22Rv1 (cell line): ENCODE data around the gene ACAP3.

Experiments used
- ZFX ChIP-seq: fragments of 450-650 bp; IDR thresholded peaks from 2 replicates; pipeline ENCODE4 v1.6.1; 2017; ENCODE audit warnings: antibody characterized with exemption, borderline replicate concordance
- TF ChIP-seq, protein P1 (sequence below): fragments of 450-650 bp; IDR thresholded peaks from 2 replicates; pipeline ENCODE4 v1.5.1; 2017; ENCODE audit warnings: mild to moderate bottlenecking

DNA sequence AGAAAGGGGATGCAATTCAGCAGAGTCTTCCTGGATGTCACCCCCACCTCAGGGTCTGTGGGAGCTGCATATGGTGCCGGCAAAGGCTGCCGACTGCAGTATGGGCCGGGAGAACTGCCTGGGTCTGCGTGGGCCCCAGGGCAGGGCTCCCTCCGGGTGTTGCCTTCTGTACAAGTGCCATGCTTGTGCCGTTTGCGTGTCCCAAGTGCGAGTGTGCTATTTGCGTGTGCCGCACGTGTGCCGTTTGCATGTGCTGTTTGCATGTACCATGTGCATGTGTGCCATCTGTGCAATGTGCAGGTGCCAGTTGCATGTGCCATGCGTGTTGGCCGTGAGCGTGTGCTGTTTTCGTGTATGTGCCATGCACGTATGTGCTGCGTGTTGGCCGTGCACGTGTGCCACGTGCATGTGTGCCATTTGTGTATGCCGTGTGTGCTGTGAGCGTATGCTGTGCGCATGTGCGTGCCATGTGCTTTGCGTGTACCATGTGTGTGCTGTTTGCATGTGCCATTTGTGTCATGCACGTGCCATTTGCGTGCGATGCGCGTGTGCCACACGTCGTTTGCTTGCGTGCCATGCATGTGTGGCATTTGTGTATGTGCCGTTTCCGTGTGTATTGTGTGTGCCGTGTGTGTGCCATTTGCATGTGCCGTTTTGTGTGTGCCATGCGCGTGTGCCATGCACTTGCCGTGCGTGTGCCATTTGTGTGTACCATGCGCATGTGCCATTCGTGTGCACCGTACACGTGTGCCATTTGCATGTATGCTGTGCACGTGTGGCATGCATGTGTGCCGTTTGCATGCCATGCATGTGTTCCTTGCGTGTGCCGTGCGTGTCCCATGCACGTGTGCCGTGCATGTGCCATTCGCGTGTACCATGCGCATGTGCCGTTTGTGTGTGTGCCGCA, 21.8 kb upstream of the ACAP3 start:
- TF ChIP-seq, protein P1, sequence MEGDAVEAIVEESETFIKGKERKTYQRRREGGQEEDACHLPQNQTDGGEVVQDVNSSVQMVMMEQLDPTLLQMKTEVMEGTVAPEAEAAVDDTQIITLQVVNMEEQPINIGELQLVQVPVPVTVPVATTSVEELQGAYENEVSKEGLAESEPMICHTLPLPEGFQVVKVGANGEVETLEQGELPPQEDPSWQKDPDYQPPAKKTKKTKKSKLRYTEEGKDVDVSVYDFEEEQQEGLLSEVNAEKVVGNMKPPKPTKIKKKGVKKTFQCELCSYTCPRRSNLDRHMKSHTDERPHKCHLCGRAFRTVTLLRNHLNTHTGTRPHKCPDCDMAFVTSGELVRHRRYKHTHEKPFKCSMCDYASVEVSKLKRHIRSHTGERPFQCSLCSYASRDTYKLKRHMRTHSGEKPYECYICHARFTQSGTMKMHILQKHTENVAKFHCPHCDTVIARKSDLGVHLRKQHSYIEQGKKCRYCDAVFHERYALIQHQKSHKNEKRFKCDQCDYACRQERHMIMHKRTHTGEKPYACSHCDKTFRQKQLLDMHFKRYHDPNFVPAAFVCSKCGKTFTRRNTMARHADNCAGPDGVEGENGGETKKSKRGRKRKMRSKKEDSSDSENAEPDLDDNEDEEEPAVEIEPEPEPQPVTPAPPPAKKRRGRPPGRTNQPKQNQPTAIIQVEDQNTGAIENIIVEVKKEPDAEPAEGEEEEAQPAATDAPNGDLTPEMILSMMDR = no peak
- no peak for TF ChIP-seq ZFX
